Measurements from ENCODE around the gene RAD52. TPM values are rescaled to one million over a fixed set of nuclear protein-coding genes. Genes with fewer than 3 reads are reported as not detected.

The RAD52 gene
- polyA plus RNA-seq, 2 of the 4 experiments (the other 2 are of a cell fraction) = 12.9 to 29.6 TPM

- TF ChIP-seq ZFP36 (IDR thresholded peaks at IDR 0.05; ENCODE audit: borderline replicate concordance, partially characterized antibody) = no peak
- no peak for TF ChIP-seq CTCF (IDR thresholded peaks at IDR 0.05)
- no peak for TF ChIP-seq ZC3H11A (IDR thresholded peaks at IDR 0.05)
- TF ChIP-seq, protein P1, sequence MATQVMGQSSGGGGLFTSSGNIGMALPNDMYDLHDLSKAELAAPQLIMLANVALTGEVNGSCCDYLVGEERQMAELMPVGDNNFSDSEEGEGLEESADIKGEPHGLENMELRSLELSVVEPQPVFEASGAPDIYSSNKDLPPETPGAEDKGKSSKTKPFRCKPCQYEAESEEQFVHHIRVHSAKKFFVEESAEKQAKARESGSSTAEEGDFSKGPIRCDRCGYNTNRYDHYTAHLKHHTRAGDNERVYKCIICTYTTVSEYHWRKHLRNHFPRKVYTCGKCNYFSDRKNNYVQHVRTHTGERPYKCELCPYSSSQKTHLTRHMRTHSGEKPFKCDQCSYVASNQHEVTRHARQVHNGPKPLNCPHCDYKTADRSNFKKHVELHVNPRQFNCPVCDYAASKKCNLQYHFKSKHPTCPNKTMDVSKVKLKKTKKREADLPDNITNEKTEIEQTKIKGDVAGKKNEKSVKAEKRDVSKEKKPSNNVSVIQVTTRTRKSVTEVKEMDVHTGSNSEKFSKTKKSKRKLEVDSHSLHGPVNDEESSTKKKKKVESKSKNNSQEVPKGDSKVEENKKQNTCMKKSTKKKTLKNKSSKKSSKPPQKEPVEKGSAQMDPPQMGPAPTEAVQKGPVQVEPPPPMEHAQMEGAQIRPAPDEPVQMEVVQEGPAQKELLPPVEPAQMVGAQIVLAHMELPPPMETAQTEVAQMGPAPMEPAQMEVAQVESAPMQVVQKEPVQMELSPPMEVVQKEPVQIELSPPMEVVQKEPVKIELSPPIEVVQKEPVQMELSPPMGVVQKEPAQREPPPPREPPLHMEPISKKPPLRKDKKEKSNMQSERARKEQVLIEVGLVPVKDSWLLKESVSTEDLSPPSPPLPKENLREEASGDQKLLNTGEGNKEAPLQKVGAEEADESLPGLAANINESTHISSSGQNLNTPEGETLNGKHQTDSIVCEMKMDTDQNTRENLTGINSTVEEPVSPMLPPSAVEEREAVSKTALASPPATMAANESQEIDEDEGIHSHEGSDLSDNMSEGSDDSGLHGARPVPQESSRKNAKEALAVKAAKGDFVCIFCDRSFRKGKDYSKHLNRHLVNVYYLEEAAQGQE (IDR thresholded peaks at IDR 0.05) = no peak
- TF ChIP-seq POLR2A (IDR thresholded peaks at IDR 0.05; ENCODE audit: low read length) = no peak
- no peak for TF ChIP-seq FOSL2 (IDR thresholded peaks at IDR 0.05)
- no peak for TF ChIP-seq FOSL2 (CRISPR knock-in tag; IDR thresholded peaks at IDR 0.05)
- no peak for TF ChIP-seq ESRRA (IDR thresholded peaks at IDR 0.05; ENCODE audit: borderline replicate concordance, low read length)
- TF ChIP-seq BHLHE40 (IDR thresholded peaks at IDR 0.05; ENCODE audit: low read depth, low read length) = no peak
- TF ChIP-seq, protein P2, sequence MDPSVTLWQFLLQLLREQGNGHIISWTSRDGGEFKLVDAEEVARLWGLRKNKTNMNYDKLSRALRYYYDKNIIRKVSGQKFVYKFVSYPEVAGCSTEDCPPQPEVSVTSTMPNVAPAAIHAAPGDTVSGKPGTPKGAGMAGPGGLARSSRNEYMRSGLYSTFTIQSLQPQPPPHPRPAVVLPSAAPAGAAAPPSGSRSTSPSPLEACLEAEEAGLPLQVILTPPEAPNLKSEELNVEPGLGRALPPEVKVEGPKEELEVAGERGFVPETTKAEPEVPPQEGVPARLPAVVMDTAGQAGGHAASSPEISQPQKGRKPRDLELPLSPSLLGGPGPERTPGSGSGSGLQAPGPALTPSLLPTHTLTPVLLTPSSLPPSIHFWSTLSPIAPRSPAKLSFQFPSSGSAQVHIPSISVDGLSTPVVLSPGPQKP (IDR thresholded peaks at IDR 0.05; ENCODE audit: low read depth, low read length) = no peak
- TF ChIP-seq NR3C1 (IDR thresholded peaks at IDR 0.05) = no peak
- TF ChIP-seq NPAS2 (CRISPR knock-in tag; IDR thresholded peaks at IDR 0.05; ENCODE audit: borderline replicate concordance) = no peak
- no peak for TF ChIP-seq CBX8 (IDR thresholded peaks at IDR 0.05)
- 80% methylated on average over 4 of the region's 4 CpGs for WGBS (ENCODE audit: missing lambda C conversion rate)
- CTCF ChIA-PET = interaction anchor here (0.9 to 2.4 kb wide), 3 partner anchors 48 to 311 kb away, joined by 3 to 10 read pairs (median 3); no protein-coding TSS in a partner anchor
- Histone ChIP-seq H3K27ac (no peak overlapping the region), H3K4me1 (no peaks in the 10 kb centered on the region), H3K4me3 (no peak overlapping the region), H3K9me3 (no peaks in the 10 kb centered on the region), H3K4me2 (no peak overlapping the region)
- FAIRE-seq = no peak
- DNase-seq (ENCODE audit: low read depth in 1 of 2, low spot score in 1 of 2) = no peak
- POLR2A ChIA-PET = no interaction called here
- ATAC-seq = no peak
Observed at GRCh38 chr12:880656-881055, 68.8 kb downstream of the RAD52 start.

DNA sequence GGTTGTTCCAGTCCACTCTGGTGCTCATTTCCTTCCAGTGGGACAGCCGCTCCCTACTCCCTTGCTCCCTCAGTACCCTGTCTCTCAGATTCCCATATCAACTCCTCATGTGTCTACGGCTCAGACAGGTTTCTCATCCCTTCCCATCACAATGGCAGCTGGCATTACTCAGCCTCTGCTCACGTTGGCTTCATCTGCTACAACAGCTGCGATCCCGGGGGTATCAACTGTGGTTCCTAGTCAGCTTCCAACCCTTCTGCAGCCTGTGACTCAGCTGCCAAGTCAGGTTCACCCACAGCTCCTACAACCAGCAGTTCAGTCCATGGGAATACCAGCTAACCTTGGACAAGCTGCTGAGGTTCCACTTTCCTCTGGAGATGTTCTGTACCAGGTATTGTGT is 69.9 kb downstream of the RAD52 start:
- no peaks in the 10 kb centered on the region for H3K4me1 ChIP-seq
- ATAC-seq = no peak
- TF ChIP-seq RARB (CRISPR knock-in tag; IDR thresholded peaks at IDR 0.05) = no peak
- TF ChIP-seq E2F6 (IDR thresholded peaks at IDR 0.05; ENCODE audit: borderline replicate concordance, low read depth) = no peak
- no peak for TF ChIP-seq CBX8 (IDR thresholded peaks at IDR 0.05)
- no peak for TF ChIP-seq EHF (CRISPR knock-in tag; IDR thresholded peaks at IDR 0.05)
- TF ChIP-seq KDM1A (IDR thresholded peaks at IDR 0.05; ENCODE audit: low read depth) = no peak
- TF ChIP-seq MYC (IDR thresholded peaks at IDR 0.05; ENCODE audit: borderline replicate concordance, low read length) = no peak
- no peak for TF ChIP-seq JUN (IDR thresholded peaks at IDR 0.05)
- TF ChIP-seq FOXS1 (CRISPR knock-in tag; IDR thresholded peaks at IDR 0.05) = no peak
- no peak for TF ChIP-seq MAZ (IDR thresholded peaks at IDR 0.05; ENCODE audit: borderline replicate concordance, low read depth, low read length)
- FAIRE-seq = no peak
- 90% methylated on average over 5 of the region's 5 CpGs for WGBS (ENCODE audit: missing lambda C conversion rate)
- ChIA-PET POLR2A (no interaction called here), CTCF (interaction anchor here (0.9 to 2.4 kb wide), 4 partner anchors 47 to 310 kb away, joined by 3 to 10 read pairs (median 4); partner anchors contain the start of gene RAD52)
- H3K4me3 ChIP-seq = no peak overlapping the region
- H3K9me3 ChIP-seq = no peaks in the 10 kb centered on the region
- no peak overlapping the region for H3K27ac ChIP-seq
- no peak overlapping the region for H3K4me2 ChIP-seq
- no peak for DNase-seq (ENCODE audit: low read depth in 1 of 2, low spot score in 1 of 2)
